ENCODE results near the gene WDR26.
A peak's percentile ranks its signal among the peaks of the same experiment; 100 is the strongest.
"Not testable (repeated sequence)": the region's sequence is repeated elsewhere in the genome, so short reads cannot be mapped to it uniquely, and the experiment has no call there.

Gene WDR26

GRCh38 chr1:224392411-224393249 lies 42.0 kb downstream of the WDR26 start:
- DNase-seq: no peak

DNA sequence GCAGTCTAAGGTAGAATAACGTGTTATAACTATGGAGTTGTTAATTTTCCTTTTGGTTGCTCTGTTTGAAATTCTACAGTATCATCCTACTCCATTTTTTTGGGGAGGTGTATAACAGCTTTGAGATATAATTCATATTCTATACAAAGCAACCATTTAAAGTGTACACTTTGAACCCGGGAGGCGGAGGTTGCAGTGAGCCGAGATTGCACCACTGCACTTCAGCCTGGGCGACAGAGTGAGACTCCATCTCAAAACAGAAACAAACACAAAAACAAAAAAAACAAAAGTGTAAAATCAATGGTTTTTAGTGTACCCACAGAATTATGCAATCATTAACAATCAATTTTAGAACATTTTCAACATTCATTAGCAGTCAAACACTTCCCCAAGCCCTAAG lies 44.1 kb downstream of the WDR26 start:
- no peak for DNase-seq

DNA sequence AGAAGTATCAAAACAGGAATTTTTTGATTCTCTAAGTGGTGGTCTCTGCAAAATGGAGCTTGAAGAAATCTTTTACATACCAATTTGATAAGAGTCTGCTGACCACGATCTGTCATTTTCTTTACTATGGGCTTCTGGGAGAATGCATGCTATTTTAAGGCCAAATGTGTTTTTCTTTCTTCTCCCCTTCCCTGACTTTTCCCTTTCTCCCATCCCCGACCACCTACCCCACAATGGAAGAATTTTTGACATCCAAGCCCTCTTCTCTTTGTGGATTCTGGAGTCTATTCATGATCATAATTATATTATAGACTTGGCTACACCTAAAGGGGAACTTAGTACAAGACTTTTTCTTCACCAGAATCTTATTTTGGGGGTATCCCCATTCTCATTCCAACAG lies 46.7 kb downstream of the WDR26 start:
- DNase-seq: no peak

GRCh38 chr1:224387302-224387912 lies 47.2 kb downstream of the WDR26 start:
- no peak for DNase-seq

GRCh38 chr1:224383218-224383617 lies 51.4 kb downstream of the WDR26 start:
- no peak for DNase-seq

DNA sequence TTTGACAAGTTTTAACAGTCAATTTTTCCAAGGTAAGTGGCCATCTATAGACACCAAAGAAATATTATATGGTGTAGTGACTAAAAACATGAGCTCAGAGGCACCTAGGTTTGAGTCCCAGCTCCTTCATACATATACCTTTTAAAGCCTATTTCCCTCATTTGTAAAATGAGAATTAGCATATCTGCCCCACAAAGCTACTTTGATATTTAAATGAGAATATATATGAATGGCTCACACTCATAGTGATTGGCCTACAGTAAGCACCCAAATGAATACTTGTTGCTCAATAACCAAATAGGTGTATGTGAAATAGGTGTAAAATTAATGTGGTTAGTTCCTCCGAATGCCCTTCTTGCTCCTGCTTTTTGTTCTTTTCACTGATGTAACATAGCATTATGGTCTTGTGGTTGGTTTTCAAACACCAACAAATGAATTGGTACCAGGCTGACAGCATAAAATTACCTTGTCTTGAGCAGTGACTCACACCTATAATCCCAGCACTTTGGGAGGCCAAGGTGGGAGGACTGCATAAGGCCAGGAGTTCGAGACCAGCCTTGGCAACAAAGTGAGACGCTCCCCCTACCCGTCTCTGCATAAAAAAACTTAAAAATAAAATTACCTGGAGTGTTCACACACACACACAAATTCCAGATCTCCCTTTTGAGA lies 52.6 kb downstream of the WDR26 start:
- DNase-seq: no peak

DNA sequence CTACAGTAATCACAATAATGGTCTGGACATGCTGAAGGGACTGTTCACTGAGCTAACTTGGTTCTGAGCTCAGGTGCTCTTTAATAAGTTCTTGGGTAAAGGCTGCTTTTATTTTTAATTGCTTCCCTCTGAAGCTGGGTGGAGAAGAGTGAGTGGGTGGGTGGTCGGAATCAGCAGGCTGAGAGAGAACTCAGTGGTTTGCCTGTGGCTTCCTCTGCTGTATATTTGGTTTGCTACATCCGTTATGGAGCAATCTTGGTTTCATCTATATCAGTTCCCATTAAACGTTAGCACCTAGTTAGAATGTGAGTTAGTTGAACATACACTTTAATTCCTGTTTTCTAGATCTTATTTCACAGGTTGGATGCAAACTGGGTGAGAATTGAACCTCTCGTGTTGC lies 54.6 kb downstream of the WDR26 start:
- no peak for DNase-seq

GRCh38 chr1:224378855-224379631 lies 55.6 kb downstream of the WDR26 start:
- no peak for DNase-seq

DNA sequence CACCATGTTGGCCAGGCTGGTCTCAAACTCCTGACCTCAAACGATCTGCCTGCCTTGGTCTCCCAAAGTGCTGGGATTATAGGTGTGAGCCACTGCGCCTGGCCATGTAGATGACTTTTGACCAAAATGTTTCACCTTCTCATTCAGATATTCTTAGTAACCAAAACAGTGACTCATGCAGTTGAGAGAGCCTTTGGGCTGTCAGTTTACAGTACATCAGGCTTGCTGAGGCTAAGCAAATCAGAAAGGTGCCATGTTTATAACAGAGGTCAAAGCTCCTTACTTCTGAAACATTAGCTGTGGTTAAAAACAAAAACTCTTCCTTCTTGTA lies 57.0 kb downstream of the WDR26 start:
- no peak for DNase-seq

- no peak for DNase-seq
Observed at GRCh38 chr1:224375059-224375458, 59.5 kb downstream of the WDR26 start.

DNA sequence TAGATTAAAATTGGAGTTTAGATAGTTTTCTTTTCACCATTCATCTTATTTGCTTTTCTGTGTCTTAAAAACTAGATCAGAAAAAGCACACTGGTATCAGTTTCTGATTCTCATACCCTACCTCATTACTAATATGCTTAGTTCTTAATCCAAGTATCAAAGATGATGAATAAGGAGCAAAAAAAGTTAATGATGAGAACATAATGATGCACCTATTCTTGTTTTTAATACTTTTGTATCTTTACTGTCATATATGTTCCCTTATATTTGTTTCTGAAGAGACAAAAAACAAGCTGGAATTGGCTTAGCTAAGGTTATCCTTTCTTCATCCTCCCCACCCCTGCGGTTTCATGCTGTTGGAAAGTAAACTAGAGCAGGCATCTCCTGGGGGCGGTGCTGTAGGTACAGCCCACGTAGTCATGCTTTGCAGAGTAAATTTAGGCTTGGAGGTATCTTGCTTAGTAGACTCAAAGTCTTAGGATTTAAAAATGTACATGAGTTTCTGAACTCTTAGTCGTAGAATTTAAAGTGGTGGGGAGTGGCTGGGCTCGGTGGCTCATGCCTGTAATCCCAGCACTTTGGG lies 61.5 kb downstream of the WDR26 start:
- DNase-seq: no peak

DNA sequence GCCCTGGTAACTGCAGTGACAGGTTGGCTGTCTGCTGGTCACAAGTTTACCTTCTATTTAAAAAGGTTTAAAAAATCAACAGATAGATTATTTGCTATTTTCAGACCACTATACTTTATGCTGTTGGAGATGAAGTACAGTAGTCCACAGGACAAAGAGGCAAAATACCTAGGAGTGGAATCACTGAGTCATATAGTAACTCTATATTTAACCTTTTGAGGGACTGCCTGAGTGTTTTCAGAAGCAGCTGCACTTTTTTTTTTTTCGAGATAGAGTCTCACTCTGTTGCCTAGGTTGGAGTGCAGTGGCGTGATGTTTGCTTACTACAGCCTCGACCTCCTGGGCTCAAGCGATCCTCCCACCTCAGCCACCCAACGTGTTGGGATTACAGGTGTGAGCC lies 66.2 kb downstream of the WDR26 start:
- no peak for DNase-seq

- DNase-seq: no peak
Observed at GRCh38 chr1:224359207-224359606, 75.4 kb downstream of the WDR26 start.

DNA sequence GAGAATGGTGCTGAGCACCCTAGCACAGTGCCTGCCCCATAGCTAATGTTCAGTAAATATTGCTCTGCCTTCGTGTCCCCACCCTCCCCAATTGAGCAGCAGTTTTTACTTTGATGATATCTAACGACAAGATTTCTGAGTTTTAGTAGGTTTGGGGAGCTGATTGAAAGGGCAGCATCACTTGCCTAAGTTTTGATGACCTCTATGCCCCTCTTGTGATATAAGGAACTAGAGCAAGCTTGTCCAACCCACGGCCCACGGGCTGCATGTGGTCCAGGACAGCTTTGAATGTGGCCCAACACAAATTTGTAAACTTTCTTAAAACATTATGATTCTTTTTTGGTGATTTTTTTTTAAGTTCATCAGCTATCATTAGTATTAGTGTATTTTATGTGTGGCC lies 76.4 kb downstream of the WDR26 start:
- no peak for DNase-seq

- no peak for DNase-seq
Observed at GRCh38 chr1:224357626-224358124, 76.9 kb downstream of the WDR26 start.

DNA sequence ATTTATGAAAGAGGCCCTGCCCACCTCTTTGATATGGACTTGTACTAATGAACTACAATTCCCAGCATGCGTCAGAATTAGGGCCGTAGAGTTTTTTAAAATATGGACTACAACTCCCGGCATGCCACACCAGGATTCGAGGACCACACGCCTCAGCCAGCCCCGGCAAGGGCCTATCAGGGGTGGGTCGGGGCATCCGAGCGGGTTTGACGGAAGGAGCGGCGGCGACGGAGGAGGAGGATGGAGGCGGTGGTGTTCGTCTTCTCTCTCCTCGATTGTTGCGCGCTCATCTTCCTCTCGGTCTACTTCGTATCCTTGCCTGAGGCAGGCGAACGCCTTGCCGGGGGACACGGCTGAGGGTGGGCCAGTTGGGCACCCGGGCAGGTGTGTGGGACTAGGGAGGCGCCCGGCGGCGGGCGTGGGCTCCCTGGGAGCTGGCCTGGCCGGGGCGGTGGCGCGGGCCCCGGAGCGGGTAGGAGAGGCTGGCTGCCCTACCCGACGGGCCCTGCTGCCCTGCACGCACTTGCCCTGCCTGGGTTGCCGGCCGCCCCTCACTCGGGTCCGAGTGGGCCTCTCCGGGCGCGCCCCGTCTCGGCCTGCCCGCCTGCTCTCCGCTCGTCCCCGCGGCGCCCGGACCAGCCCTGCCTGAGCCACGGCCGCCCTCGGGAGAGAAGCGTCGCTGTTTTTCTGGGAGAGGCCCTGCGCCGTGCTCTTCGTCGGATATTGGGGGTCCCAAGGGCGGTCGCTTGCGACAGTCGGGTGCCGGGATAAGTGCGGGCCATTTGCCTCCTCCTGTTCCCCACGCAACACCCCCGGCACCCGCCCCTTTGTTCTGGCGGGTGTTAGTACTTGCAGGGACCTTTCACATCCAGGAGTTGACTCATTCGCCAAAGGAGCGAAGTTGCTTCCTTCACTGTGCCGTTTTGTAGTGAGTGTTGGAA lies 77.6 kb downstream of the WDR26 start, which contains the start of gene CNIH4:
CNIH4 (plus strand) TSS at position 195 of the 941 bp plus-strand sequence; CDS start at position 241, 46 bp downstream.
- DNase-seq: peak; percentile 93

DNA sequence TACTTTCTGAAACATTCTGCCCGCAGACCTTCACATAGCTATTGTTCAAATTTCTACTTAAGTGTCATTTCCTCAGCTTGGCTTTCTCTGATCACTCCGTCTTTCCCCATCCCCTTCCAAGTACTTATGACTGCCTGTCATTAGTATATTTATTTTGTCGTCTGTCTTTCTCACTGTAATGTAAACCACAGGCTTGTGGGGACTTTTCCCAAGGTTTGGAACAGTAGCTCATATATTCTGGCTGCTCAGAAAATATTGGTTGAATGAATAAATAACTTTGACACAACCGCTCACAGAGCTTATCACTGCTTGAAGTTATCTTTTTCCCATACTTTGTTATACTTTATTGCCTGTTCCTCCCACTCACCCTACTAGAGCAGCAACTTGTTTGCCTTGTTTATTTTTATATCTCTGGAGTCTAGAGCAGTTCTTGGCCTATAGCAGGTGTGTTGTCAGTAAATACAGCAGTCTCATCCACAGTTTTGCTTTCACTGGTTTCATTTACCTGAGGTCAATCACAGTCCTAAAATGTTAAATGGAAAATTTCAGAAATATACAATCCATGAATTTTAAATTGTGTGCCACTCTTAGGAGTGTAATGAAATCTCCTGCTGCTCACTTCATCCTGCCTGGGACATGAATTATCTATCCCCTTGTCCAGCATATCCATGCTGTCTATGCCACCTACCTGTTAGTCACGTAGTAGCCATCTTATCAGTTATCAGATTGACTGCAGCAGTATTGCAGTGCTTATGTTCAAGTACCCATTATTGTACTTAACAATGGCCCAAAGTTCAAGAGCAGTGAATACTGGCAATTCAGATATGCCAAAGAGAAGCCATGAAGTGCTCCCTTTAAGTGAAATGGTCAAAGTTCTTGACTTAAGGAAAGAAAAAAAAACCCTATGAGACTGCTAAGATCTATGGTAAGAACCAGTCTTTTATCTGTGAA lies 80.3 kb downstream of the WDR26 start:
- no peak for DNase-seq

GRCh38 chr1:224352436-224353085 lies 82.0 kb downstream of the WDR26 start:
- DNase-seq: not testable (repeated sequence)

DNA sequence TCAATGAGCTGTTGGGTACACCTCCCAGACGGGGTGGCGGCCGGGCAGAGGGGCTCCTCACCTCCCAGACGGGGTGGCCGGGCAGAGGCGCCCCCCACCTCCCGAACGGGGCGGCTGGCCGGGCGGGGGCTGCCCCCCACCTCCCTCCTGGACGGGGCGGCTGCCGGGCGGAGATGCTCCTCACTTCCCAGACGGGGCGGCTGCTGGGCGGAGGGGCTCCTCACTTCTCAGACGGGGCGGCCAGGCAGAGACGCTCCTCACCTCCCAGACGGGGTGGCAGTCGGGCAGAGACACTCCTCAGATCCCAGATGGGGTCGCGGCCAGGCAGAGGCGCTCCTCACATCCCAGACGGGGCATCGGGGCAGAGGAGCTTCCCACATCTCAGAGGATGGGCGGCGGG lies 84.9 kb downstream of the WDR26 start:
- not testable (repeated sequence) for DNase-seq

GRCh38 chr1:224348137-224348536 lies 86.5 kb downstream of the WDR26 start:
- no peak for DNase-seq

Measured in NCI-H446 treated with DMSO at 0.1 percent for 48 hours (cell line).